ENCODE measurements around the gene ATRN.
"Not testable (repeated sequence)": the region's sequence is repeated elsewhere in the genome, so short reads cannot be mapped to it uniquely, and the experiment has no call there.

ATRN gene

DNA sequence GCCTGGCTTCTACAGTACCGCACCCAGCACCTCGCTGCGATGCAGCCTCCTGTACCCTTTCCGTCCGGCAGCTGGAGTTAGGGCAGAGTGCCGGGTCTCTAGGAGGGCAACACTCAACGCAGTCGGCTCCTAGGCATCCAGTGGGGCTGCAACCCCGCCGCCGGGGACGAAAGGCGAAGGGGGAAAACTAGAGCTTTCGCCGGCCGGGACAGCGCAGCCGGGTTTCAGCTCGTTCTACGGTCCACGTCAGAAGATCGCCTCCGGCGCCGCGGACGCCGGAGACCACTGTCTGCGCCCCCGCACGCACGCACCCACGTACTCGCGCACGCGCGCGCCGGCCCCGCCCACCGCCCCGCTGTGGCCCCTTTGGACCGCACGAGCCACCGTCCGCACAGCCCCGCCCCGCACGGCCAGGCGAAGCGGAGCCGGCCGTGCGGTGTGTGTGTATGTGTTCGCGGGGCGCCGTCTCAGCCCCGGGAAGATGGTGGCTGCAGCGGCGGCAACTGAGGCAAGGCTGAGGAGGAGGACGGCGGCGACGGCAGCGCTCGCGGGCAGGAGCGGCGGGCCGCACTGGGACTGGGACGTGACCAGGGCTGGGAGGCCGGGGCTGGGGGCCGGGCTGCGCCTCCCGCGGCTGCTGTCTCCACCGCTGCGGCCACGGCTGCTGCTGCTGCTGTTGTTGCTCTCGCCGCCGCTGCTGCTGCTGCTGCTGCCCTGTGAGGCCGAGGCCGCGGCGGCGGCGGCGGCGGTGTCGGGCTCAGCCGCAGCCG lies at the start of gene ATRN:
ATRN (plus strand) TSS at position 392 of the 770 bp plus-strand sequence; CDS start at position 482, 90 bp downstream.
- peak within 1 kb of the TSS; percentile 76 to 83 for H3K9ac ChIP-seq (ENCODE audit: low read depth in 1 of 2, low read length in 2 of 2)
- H3K27me3 ChIP-seq (ENCODE audit: control insufficient read depth in 2 of 2, insufficient read depth in 2 of 2, low read length in 2 of 2), result peaks cover 2 to 9% of the 10 kb centered on the region in 2 donors
- no peaks in the 10 kb centered on the region for H3K36me3 ChIP-seq (ENCODE audit: control insufficient read depth in 2 of 2, insufficient read depth in 2 of 2, low read length in 2 of 2)
- H3K9me3 ChIP-seq (ENCODE audit: control insufficient read depth in 2 of 2, low read length in 2 of 2), result no peaks in the 10 kb centered on the region
- H3K4me3 ChIP-seq (ENCODE audit: low read length in 2 of 2), result peak within 1 kb of the TSS; percentile 89 to 91
- H3K4me1 ChIP-seq (ENCODE audit: control insufficient read depth in 2 of 2, insufficient read depth in 2 of 2, low read length in 2 of 2), result peaks cover 22 to 27% of the 10 kb centered on the region in 2 donors
- peak within 1 kb of the TSS; percentile 52 to 74 for H3K27ac ChIP-seq (ENCODE audit: low read depth in 2 of 2, low read length in 2 of 2)

DNA sequence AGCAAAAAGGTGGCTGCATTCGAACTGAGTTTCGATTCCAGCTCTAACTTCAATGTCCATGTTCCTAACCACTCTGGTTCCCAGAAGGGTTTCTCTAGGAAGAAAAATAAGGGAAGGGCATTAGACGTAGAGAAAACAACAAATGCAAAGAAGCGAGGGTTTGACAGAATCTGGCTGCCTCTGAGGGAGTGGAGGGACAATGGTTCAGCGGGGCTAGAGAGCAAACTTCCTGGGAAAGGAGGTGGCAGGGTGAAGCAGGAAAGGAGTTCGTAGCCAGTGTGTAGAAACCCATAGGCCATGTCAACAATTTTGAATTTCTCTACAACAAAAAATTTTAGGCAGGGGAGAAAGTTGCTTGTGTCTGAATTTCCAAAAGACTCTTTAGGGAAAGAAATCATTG lies 48.8 kb upstream of the ATRN start:
- H3K9ac ChIP-seq (ENCODE audit: low read depth in 1 of 2, low read length in 2 of 2), result no peak overlapping the region
- no peaks in the 10 kb centered on the region for H3K9me3 ChIP-seq (ENCODE audit: control insufficient read depth in 2 of 2, low read length in 2 of 2)
- H3K27me3 ChIP-seq (ENCODE audit: control insufficient read depth in 2 of 2, insufficient read depth in 2 of 2, low read length in 2 of 2), result peaks cover 4 to 6% of the 10 kb centered on the region in 2 donors
- H3K36me3 ChIP-seq (ENCODE audit: control insufficient read depth in 2 of 2, insufficient read depth in 2 of 2, low read length in 2 of 2), result no peaks in the 10 kb centered on the region
- H3K27ac ChIP-seq (ENCODE audit: low read depth in 2 of 2, low read length in 2 of 2), result no peak overlapping the region
- no peaks in the 10 kb centered on the region for H3K4me1 ChIP-seq (ENCODE audit: control insufficient read depth in 2 of 2, insufficient read depth in 2 of 2, low read length in 2 of 2)
- no peak overlapping the region for H3K4me3 ChIP-seq (ENCODE audit: low read length in 2 of 2)

DNA sequence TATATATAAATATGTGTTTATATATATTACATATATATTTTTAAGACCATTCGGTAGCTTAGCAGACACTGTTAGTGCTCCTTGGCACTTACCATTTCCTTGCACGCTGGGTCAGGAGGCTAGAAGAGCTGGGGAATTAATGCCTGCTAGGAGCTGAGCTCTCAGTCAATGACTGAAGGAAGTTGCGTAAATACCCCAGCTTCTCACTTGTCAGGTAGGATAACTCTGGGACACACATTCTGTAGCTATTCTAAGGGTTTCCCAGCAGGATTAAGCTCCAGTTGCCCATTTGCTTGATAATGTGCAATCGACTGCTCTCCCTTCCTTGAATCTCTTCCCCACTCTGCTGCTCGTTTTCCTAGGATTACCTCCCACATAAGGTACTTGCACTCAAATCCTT lies 47.7 kb upstream of the ATRN start:
- H3K4me3 ChIP-seq (ENCODE audit: low read length in 2 of 2), result no peak overlapping the region
- H3K36me3 ChIP-seq (ENCODE audit: control insufficient read depth in 2 of 2, insufficient read depth in 2 of 2, low read length in 2 of 2), result no peaks in the 10 kb centered on the region
- peaks cover 6 to 11% of the 10 kb centered on the region in 2 donors for H3K27me3 ChIP-seq (ENCODE audit: control insufficient read depth in 2 of 2, insufficient read depth in 2 of 2, low read length in 2 of 2)

DNA sequence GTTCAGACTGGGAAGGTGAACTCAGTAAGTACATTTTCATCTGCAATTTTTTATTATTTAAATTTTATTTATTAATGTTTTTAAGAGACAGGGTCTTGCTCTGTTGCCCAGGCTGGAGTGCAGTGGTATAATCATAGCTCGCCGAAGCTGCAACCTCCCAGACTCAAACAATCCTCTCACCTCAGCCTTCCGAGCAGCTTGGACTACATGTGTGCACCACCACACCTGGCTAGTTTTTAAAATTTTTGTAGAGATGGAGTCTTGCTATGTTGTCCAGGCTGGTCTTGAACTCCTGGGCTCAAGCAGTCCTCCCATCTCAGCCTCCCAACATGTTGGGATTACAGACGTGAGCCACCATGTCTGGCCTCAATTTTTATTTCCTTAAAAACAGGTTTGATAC lies 44.1 kb upstream of the ATRN start:
- not testable (repeated sequence) for H3K9me3 ChIP-seq (ENCODE audit: control insufficient read depth in 2 of 2, low read length in 2 of 2); H3K4me3 ChIP-seq (ENCODE audit: low read length in 2 of 2)

More for the DNA sequence above, 47.7 kb upstream of the ATRN start:
- Histone ChIP-seq H3K27ac (ENCODE audit: low read depth in 2 of 2, low read length in 2 of 2) (no peak overlapping the region), H3K4me1 (ENCODE audit: control insufficient read depth in 2 of 2, insufficient read depth in 2 of 2, low read length in 2 of 2) (no peaks in the 10 kb centered on the region), H3K9ac (ENCODE audit: low read depth in 1 of 2, low read length in 2 of 2) (no peak overlapping the region), H3K9me3 (ENCODE audit: control insufficient read depth in 2 of 2, low read length in 2 of 2) (no peaks in the 10 kb centered on the region)

DNA sequence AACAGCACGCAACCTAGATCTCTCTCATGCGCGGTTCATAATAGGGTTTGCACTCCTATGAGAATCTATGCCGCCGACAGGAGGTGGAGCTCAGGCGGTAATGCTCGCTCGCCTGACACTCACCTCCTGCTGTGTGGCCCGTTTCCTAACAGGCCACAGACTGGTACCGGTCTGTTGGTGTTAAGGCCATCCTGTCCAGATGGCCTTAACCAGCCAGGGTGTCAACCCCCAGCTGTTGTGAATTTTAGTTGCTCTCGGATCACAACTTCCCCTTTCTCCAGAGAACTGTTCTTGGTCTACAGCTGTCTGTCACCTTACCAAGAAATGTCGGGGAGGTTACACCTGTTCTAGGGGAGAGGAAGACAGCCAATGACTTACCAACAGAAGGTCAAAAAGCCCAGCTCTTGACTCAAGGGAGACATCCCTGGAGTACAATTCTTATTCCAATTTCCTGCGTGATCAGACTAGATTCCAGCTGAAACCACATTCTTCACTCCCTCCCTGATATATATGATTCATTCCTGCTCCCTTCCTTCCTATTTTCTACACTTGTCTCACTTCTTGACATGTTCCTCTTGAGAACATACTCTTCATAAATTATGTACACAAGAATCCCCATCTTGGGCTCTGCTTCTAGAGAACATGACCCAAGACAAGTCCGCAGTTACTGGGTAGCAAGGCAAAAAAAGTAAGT lies 40.3 kb upstream of the ATRN start:
- H3K9me3 ChIP-seq (ENCODE audit: control insufficient read depth in 2 of 2, low read length in 2 of 2), result no peaks in the 10 kb centered on the region
- H3K4me3 ChIP-seq (ENCODE audit: low read length in 2 of 2), result no peak overlapping the region
- no peak overlapping the region for H3K9ac ChIP-seq (ENCODE audit: low read depth in 1 of 2, low read length in 2 of 2)
- H3K27ac ChIP-seq (ENCODE audit: low read depth in 2 of 2, low read length in 2 of 2), result no peak overlapping the region
- H3K36me3 ChIP-seq (ENCODE audit: control insufficient read depth in 2 of 2, insufficient read depth in 2 of 2, low read length in 2 of 2), result no peaks in the 10 kb centered on the region
- peaks cover 17 to 43% of the 10 kb centered on the region in 2 donors for H3K27me3 ChIP-seq (ENCODE audit: control insufficient read depth in 2 of 2, insufficient read depth in 2 of 2, low read length in 2 of 2)
- no peaks in the 10 kb centered on the region for H3K4me1 ChIP-seq (ENCODE audit: control insufficient read depth in 2 of 2, insufficient read depth in 2 of 2, low read length in 2 of 2)

More for the DNA sequence above, 44.1 kb upstream of the ATRN start:
- not testable (repeated sequence) for H3K9ac ChIP-seq (ENCODE audit: low read depth in 1 of 2, low read length in 2 of 2); H3K36me3 ChIP-seq (ENCODE audit: control insufficient read depth in 2 of 2, insufficient read depth in 2 of 2, low read length in 2 of 2); H3K27ac ChIP-seq (ENCODE audit: low read depth in 2 of 2, low read length in 2 of 2); H3K4me1 ChIP-seq (ENCODE audit: control insufficient read depth in 2 of 2, insufficient read depth in 2 of 2, low read length in 2 of 2)
- peaks cover 14 to 24% of the 10 kb centered on the region in 2 donors for H3K27me3 ChIP-seq (ENCODE audit: control insufficient read depth in 2 of 2, insufficient read depth in 2 of 2, low read length in 2 of 2)

- H3K9me3 ChIP-seq (ENCODE audit: control insufficient read depth in 2 of 2, low read length in 2 of 2), result no peaks in the 10 kb centered on the region
- H3K27ac ChIP-seq (ENCODE audit: low read depth in 2 of 2, low read length in 2 of 2), result no peak overlapping the region
- no peaks in the 10 kb centered on the region for H3K4me1 ChIP-seq (ENCODE audit: control insufficient read depth in 2 of 2, insufficient read depth in 2 of 2, low read length in 2 of 2)
- H3K36me3 ChIP-seq (ENCODE audit: control insufficient read depth in 2 of 2, insufficient read depth in 2 of 2, low read length in 2 of 2), result no peaks in the 10 kb centered on the region
- no peak overlapping the region for H3K9ac ChIP-seq (ENCODE audit: low read depth in 1 of 2, low read length in 2 of 2)
- H3K27me3 ChIP-seq (ENCODE audit: control insufficient read depth in 2 of 2, insufficient read depth in 2 of 2, low read length in 2 of 2), result peaks cover 23 to 49% of the 10 kb centered on the region in 2 donors
- H3K4me3 ChIP-seq (ENCODE audit: low read length in 2 of 2), result no peak overlapping the region
These were observed 39.7 kb upstream of the ATRN start for GRCh38 chr20:3431109-3431508.

DNA sequence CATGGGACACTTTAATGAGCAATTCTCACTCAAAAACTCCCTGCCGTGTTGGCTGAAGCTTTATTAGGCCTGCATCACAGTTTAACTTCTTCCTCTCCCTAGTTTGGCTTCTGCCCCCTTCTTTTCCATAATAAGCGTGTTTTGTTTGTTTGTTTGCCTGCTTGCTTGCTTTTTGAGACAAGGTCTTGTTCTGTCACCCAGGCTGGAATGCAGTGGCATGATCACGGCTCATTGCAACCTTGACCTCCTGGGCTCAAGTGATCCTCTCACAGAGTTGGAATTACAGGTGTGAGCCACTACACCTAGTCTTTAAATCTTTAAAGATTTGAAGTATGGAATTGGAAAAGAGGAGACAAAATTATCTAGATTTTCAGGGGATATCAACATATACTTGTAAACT lies 38.0 kb upstream of the ATRN start:
- Histone ChIP-seq H3K27me3 (ENCODE audit: control insufficient read depth in 2 of 2, insufficient read depth in 2 of 2, low read length in 2 of 2) (peaks cover 24 to 49% of the 10 kb centered on the region in 2 donors), H3K9me3 (ENCODE audit: control insufficient read depth in 2 of 2, low read length in 2 of 2) (no peaks in the 10 kb centered on the region), H3K27ac (ENCODE audit: low read depth in 2 of 2, low read length in 2 of 2) (no peak overlapping the region), H3K4me3 (ENCODE audit: low read length in 2 of 2) (no peak overlapping the region), H3K36me3 (ENCODE audit: control insufficient read depth in 2 of 2, insufficient read depth in 2 of 2, low read length in 2 of 2) (no peaks in the 10 kb centered on the region), H3K9ac (ENCODE audit: low read depth in 1 of 2, low read length in 2 of 2) (no peak overlapping the region), H3K4me1 (ENCODE audit: control insufficient read depth in 2 of 2, insufficient read depth in 2 of 2, low read length in 2 of 2) (peaks cover 0 to 2% of the 10 kb centered on the region in 2 donors)

- H3K9ac ChIP-seq (ENCODE audit: low read depth in 1 of 2, low read length in 2 of 2), result no peak overlapping the region
- no peak overlapping the region for H3K27ac ChIP-seq (ENCODE audit: low read depth in 2 of 2, low read length in 2 of 2)
These were observed 37.1 kb upstream of the ATRN start for GRCh38 chr20:3433744-3434143.

DNA sequence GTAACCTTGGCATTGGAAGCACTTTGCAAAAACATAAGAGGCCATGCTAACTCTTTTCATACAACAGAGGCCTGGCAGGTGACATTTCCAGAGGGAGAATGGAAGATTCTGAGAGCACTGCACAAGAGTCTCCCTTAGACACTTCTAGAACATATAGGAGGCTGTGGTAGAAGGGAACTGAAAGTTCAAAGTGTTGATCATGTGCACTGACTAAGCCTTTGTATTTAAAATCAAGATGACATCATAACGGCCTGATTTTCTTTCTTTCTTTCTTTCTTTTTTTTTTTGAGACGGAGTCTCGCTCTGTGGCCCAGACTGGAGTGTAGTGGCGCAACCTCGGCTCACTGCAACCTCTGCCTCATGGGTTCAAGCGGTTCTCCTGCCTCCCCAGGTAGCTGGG lies 36.6 kb upstream of the ATRN start:
- H3K27ac ChIP-seq (ENCODE audit: low read depth in 2 of 2, low read length in 2 of 2), result no peak overlapping the region
- H3K4me1 ChIP-seq (ENCODE audit: control insufficient read depth in 2 of 2, insufficient read depth in 2 of 2, low read length in 2 of 2), result peaks cover 0 to 2% of the 10 kb centered on the region in 2 donors
- H3K4me3 ChIP-seq (ENCODE audit: low read length in 2 of 2), result no peak overlapping the region
- no peaks in the 10 kb centered on the region for H3K36me3 ChIP-seq (ENCODE audit: control insufficient read depth in 2 of 2, insufficient read depth in 2 of 2, low read length in 2 of 2)
- no peaks in the 10 kb centered on the region for H3K9me3 ChIP-seq (ENCODE audit: control insufficient read depth in 2 of 2, low read length in 2 of 2)
- H3K27me3 ChIP-seq (ENCODE audit: control insufficient read depth in 2 of 2, insufficient read depth in 2 of 2, low read length in 2 of 2), result peaks cover 23 to 52% of the 10 kb centered on the region in 2 donors
- no peak overlapping the region for H3K9ac ChIP-seq (ENCODE audit: low read depth in 1 of 2, low read length in 2 of 2)

More at GRCh38 chr20:3433744-3434143, 37.1 kb upstream of the ATRN start:
- peaks cover 24 to 52% of the 10 kb centered on the region in 2 donors for H3K27me3 ChIP-seq (ENCODE audit: control insufficient read depth in 2 of 2, insufficient read depth in 2 of 2, low read length in 2 of 2)
- no peak overlapping the region for H3K4me3 ChIP-seq (ENCODE audit: low read length in 2 of 2)
- no peaks in the 10 kb centered on the region for H3K36me3 ChIP-seq (ENCODE audit: control insufficient read depth in 2 of 2, insufficient read depth in 2 of 2, low read length in 2 of 2)
- H3K4me1 ChIP-seq (ENCODE audit: control insufficient read depth in 2 of 2, insufficient read depth in 2 of 2, low read length in 2 of 2), result peaks cover 0 to 2% of the 10 kb centered on the region in 2 donors
- H3K9me3 ChIP-seq (ENCODE audit: control insufficient read depth in 2 of 2, low read length in 2 of 2), result no peaks in the 10 kb centered on the region

DNA sequence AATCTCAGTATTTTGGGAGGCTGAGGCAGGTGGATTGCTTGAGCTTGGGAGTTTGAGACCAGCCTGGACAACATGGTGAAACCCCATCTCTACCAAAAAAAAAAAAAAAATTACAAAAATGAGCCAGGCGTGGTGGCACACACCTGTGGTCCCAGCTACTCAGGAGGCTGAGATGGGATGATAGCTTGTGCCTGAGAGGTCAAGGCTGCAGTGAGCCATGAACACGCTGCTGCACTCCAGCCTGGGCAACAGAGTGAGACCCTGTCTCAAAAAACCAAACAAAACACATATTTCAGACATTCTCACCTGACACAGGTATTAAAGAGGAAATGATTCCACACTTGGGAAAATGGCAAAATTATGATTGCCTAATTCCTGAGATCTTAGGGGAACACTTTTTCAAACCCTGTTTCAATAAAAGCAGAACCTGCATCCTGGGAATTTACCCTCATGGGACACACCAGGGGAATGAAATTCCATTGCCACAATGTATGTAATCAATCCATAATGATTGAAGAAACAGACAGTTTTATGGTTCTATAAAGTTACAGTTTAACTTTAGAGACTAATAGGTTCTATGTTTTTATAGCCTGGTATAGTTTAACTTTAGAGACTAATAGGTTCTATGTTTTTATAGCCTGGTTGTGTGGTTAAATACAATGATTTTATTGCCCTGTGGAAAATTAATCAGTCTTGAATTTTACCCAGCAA lies 33.8 kb upstream of the ATRN start:
- H3K9ac ChIP-seq (ENCODE audit: low read depth in 1 of 2, low read length in 2 of 2), result no peak overlapping the region
- peaks cover 0 to 2% of the 10 kb centered on the region in 2 donors for H3K4me1 ChIP-seq (ENCODE audit: control insufficient read depth in 2 of 2, insufficient read depth in 2 of 2, low read length in 2 of 2)
- H3K9me3 ChIP-seq (ENCODE audit: control insufficient read depth in 2 of 2, low read length in 2 of 2), result no peaks in the 10 kb centered on the region
- H3K36me3 ChIP-seq (ENCODE audit: control insufficient read depth in 2 of 2, insufficient read depth in 2 of 2, low read length in 2 of 2), result no peaks in the 10 kb centered on the region
- H3K27ac ChIP-seq (ENCODE audit: low read depth in 2 of 2, low read length in 2 of 2), result no peak overlapping the region
- no peak overlapping the region for H3K4me3 ChIP-seq (ENCODE audit: low read length in 2 of 2)
- peaks cover 21 to 44% of the 10 kb centered on the region in 2 donors for H3K27me3 ChIP-seq (ENCODE audit: control insufficient read depth in 2 of 2, insufficient read depth in 2 of 2, low read length in 2 of 2)
